RPMI8226 (cell line): ENCODE data around the gene ZNF284.

ENCODE experiments used
- DNase-seq: peaks from one replicate; pipeline ENCODE4 v3.0.0-alpha.2; 2015

Gene ZNF284

DNA sequence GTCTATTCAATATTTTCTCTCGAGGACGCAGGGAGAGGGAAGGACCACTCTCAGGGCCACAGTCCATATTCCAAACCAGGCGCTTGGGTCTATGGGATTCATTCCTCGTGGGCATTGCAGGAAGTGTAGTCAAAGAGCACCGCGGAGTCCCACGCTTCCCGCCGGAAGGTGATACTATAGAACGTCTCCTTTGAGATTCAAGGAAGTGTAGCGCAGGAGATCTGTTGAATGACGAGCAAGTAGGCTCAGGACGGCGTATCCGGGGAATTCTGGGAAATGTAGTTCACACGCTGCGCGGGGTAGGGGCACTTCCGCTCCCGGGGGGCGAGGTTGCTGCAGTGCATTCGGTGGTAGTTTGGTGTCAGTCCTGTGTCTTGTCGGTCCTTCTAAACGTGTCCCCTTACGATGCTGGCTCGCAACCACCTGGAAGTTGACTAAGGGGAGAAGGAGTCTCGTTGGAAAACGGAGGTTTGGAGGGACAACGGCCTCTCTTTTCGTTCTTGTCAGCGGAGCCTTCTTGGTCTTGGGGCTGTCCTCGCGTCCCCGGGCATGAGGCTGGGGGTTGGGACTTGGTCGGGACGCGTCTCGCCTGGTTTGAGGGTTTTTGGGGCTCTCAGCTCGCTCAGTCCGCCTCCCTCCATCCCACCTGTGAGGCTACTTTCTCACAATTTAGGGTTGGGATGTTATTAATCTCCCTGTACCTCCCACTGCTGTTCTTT, at the start of gene ZNF284:
TSS of gene ZNF284 (plus strand) at position 336 of the 719 bp plus-strand sequence. CDS start 4,231 bp downstream, outside the sequence.
- DNase-seq, result peak; percentile 78

DNA sequence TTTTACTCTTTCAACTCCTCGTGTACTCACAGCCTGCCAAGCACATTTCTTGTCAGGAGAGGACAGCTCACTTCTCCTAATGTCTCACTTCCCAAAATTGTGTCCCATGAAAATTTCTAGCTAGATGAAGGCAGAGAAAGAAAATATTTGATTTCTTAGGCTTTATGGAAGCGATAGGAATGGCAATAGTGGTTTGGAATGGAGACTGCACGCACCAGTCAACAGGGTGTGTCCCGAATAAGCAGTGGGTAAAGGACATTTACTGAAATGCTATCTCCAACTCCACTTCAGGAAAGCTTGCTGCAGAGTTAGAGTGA, 47.1 kb upstream of the ZNF284 start:
- no peak for DNase-seq

DNA sequence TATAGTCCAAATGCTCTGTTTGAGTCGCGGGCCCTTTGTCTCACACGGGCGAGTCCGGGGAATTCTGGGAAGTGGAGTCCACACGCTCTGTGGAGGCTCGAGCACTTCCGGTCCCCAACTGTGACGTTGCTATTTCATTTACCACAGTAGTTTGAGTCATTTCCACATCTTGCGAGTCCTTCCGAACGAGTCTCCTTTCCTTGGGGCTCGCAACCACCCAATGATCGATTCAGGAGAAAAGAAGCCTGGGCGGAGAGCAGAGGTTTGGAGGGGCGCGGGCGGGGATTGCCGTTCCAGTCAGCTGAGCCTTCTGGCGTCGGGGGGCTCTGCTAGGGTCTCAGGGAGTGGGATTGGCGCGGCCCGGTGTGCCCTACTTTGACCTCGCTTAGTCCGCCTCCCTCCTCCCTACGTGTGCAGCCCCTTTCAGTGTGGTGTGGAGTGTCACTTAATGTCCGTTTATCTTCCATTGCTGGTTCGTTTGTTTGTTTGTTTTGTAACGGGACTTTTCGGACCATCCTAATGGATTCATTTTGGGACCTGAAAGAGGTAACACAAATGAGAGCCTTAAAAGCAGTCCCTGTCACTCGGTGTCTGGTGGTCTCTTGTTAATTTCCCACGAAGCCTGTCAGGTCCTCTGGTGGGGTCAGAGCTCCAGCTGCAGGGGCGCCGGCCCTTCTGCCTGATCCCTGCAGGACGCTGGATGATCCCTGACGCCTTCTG, 46.6 kb upstream of the ZNF284 start, which contains the start of gene ZNF222:
TSS of gene ZNF222 (plus strand) at position 163 of the 720 bp plus-strand sequence. CDS start at position 221, 58 bp downstream.
- peak; percentile 83 for DNase-seq

DNA sequence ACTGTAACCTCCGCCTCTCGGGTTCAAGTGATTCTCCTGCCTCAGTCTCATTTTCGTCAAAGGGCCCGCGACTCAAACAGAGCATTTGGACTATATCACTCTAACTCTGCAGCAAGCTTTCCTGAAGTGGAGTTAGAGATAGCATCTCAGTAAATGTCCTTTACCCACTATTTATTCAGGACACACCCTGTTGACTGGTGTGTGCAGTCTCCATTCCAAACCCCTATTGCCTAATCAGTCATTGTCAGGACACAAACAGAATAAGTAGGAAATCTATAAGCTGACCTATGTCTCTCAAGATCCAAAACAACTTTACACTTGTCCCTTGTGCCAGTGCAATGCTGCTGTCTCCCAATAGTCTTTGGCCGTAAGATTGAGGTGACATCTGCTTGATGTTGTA, 45.3 kb upstream of the ZNF284 start:
- DNase-seq, result no peak

DNA sequence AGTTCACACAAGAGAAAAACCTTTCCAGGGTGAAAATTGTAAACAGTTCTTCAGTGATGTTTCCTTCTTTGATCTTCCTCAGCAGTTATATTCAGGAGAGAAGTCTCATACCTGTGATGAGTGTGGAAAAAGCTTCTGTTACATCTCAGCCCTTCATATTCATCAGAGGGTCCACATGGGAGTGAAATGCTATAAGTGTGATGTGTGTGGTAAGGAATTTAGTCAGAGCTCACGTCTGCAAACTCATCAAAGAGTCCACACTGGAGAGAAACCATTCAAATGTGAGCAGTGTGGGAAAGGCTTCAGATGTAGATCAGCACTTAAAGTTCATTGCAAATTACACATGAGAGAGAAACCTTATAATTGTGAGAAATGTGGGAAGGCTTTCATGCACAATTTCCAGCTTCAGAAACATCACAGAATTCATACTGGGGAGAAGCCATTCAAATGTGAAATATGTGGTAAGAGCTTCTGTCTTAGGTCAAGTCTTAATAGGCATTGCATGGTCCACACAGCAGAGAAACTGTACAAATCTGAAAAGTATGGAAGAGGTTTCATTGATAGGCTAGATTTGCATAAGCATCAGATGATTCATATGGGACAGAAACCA, 39.9 kb upstream of the ZNF284 start:
- no peak for DNase-seq

DNA sequence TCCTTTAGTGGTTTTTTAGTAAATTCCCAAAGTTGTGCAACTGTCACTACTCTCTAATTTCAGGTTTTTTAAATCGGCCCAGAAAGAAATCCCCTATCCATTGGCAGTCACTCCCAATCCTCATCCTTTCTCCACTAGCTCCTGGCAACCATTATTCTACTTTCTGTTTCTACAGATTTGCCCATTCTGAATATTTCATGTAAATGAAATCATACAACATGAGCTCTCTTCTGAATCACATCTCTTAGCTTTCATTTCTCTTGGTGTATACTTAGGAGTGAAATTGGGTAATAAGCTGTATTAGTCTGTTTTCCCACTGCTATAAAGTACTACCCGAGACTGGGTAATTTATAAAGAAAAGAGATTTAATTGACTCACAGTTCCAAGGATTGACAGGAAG, 29.8 kb upstream of the ZNF284 start:
- no peak for DNase-seq

DNA sequence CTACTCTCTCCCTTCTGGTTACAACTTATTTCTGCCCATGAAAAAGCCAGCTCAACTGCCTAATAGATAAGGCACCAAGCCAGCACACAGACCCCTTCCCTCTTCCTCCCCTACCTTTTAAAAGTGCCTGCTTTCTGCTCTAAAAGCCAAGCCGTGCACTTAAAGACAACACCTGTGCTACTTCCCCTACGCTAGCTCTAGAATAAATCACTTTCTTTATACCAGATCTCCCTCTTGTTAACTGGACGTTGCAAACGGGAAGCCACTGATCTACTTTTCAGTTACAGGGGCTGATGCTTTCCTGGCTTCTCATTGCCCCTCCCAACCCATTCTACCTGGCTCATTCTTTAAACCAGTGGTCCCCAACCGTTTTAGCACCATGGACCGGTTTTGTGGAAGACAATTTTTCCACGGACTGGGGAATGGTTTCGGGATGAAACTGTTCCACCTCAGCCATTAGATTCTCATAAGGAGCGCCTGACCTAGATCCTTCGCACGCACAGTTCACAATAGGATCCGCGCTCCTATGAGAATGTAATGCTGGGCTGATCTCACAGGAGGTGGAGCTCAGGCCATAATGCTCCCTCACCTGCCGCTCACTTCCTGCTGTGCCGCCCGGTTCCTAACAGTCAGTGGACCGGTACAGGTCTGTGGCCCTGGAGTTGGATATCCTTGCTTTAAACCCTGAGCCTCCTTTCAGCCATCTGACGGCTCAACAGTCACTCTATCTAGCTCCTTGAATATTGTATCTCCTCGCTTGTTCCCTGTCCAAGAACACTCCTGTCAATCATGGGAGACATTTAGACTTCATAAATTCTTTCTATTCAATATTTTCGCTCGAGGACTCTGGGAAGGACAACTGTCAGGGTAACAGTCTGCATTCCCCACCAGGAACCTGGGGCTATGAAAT, 21.0 kb upstream of the ZNF284 start:
- DNase-seq, result no peak

DNA sequence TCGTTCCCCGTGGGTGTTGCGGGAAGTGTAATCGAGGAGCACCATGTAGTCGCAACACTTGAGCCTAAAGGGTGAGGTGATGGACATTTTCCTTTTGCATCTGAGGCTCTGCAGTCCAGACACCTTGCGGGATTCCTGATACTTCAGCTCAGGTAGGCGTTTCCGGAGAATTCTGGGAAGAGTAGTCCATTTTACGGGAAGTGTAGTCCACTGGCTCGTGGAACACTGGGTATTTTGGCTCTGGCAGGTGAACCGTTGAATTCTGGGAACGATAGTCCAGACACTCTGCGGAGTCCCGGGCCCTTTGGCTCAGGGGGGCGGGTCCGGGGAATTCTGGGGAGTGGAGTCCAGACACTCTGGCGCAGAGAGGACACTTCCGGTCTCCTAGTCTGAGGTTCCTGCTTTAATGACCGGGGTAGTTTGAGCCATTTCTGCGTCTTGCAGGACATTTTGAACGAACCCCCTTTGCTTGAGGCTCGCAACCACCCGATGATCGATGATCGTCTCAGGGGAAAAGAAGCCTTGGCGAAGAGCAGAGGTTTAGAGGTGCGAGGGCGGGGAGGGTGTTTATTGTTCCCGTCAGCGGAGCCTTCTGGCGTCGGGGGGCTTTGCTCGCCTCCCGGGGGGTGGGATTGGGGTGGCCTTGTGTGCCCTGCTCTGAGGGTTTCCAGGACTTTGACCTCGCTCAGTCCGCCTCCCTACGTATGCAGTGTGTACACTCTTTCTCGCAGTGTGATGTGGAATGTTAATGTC, 20.1 kb upstream of the ZNF284 start, which contains the start of gene ZNF223:
TSS of gene ZNF223 (plus strand) at position 387 of the 753 bp plus-strand sequence. CDS start 3,141 bp downstream, outside the sequence.
- DNase-seq, result peak; percentile 72

DNA sequence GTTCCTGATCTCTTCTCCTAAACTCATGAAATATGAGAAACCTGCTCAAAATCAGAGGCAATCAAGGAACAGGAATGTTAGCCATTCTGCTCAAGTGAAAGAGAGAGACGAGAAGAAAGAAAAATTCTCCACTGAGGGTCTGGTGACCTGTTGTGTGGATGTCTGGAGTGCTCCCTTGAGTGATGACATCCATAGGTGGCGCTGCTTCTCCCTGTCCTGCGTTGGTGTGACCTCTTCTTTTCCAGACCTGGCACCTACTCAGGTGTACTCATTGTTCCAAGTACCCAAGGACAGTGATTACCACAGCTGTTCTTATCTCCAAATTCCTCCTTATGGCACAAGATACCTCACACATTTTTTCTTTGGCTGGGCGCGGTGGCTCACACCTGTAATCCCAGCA, 16.1 kb upstream of the ZNF284 start:
- DNase-seq, result no peak

DNA sequence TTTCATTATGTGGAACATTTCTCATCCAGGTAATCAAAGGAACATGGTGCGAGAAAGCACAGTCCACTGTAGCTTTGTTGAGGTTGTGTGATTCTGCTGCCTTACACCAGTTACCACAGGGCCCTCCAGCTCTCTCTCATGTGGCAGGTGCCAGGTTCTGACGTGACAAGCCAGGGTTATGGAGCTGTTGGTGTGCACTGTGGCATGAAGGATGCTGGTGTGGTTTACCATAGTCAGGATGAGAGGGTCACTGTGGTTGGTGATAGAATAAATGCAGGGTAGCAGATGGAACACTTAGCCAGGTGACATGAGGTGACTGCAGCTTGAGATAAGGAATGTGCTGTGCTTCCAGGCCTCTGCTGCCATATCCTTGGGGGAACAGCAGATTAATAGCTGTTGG, 12.7 kb upstream of the ZNF284 start:
- DNase-seq, result no peak

DNA sequence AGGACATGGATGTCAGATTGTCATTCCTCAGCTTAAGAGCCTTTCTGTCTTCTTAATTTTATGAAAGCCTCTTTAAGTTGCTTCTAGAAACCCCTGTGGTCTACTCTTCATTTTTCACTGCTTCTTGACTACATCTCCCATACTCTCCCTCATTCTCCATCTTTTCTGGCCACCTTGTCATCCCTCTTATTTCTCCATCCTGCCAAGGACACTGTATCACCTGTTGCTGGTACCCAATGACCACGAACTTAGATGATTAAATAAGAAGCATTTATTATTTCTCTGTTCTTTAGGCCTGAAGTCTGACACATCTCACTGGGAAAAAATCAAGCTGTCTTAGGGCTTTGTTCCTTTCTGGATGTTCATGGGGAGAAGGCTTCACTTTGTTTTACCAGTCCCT, 10.9 kb upstream of the ZNF284 start:
- DNase-seq, result no peak

DNA sequence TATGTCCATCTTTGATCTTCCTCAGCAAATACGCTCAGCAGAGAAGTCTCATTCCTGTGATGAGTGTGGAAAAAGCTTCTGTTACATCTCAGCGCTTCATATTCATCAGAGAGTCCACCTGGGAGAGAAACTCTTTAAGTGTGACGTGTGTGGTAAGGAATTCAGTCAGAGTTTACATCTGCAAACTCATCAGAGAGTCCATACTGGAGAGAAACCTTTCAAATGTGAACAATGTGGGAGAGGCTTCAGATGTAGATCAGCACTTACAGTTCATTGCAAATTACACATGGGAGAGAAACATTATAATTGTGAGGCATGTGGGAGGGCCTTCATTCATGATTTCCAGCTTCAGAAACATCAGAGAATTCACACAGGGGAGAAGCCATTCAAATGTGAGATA, 5.7 kb upstream of the ZNF284 start:
- DNase-seq, result no peak

DNA sequence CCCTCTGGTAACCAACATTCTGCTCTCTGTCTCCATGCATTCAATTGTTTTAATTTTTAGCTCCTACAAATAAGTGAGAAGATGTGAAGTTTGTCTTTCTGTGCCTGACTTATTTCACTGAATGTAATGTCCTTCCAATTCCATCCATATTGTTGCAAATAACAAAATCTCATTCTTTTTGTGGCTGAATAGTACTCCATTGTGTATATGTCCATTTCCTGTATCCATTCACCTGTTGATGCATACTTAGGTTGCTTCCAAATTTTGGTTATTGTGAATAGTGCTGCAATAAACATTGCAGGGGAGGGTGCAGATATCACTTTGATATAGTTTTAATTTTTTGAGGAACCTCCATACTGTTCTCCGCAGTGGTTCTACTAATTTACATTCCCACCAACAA, 2.5 kb upstream of the ZNF284 start:
- no peak for DNase-seq

DNA sequence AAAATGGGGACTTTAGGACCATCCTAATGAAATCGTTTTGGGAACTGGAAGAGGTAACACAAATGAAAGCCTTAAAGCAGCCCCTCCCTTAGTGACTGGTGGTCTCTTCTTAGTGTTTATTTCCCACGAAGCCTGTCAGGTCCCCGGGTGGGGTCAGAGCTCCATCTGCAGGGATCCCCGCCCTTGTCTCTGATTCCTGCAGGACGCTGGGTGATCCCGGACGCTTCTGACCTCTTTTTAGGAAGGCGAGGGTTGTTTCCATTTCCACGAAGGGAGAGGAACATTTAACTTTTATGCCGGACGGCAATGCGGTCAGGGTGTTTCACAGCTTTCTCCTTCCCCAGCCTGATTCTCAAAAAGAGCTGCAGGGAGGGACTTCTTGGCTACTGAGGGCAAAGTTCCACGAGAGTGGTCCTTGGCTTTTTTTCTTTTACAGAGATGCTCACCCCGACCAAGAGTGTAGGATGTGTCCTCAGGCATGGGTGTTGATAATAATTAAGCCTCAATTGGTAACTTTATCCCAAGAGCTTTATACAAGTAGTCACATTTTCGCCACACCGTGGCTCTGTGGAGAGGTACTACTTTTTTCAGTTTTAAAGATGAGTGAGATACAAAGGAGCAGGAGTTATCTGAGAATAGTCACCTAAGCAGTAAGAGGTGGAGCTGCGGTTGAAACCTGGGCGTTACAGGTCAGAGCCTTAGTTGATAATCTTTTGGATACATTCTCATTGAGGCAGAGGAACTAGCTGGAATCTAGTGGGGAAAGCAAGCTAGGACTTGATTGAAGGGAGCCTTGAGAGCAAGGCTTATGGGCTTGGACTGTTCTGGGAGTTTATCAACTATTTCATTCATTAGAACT, 813 bp downstream of the ZNF284 start:
- DNase-seq, result no peak

DNA sequence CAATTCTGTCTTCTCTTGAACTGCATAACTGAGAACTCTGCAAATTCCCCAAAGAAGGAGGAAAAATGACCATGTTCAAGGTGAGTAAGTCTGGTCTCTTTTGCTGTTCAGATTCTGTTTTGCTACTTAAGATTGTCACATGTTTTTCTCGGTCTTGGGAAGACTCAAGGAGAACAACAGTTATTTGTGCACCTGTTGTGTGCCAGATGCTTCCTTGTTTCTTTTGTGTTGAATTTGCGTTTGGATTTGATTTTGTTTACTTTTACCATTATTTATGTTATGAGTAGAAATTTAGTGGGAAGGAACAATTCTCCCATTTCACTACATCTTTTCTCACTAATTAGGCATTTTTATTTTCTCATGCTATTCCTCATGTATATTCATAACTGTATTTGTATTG, 4.4 kb downstream of the ZNF284 start:
- DNase-seq, result no peak

DNA sequence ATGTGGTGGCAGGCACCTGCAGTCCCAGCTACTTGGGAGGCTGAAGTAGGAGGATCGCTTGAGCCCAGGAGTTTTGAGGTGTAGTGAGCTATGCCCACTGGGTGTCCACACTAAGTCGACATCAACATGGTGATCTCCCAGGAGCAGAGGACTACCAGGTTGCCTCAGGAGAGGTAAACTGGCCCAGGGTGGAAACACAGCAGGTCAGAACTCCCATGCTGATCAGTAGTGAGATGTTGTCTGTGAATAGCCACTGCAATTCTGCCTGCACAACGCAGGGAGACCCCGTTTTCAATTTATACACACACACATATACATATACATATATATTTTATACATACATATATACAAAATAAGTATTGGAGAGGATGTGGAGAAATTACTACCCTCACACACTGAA, 20.1 kb downstream of the ZNF284 start:
- DNase-seq, result no peak

DNA sequence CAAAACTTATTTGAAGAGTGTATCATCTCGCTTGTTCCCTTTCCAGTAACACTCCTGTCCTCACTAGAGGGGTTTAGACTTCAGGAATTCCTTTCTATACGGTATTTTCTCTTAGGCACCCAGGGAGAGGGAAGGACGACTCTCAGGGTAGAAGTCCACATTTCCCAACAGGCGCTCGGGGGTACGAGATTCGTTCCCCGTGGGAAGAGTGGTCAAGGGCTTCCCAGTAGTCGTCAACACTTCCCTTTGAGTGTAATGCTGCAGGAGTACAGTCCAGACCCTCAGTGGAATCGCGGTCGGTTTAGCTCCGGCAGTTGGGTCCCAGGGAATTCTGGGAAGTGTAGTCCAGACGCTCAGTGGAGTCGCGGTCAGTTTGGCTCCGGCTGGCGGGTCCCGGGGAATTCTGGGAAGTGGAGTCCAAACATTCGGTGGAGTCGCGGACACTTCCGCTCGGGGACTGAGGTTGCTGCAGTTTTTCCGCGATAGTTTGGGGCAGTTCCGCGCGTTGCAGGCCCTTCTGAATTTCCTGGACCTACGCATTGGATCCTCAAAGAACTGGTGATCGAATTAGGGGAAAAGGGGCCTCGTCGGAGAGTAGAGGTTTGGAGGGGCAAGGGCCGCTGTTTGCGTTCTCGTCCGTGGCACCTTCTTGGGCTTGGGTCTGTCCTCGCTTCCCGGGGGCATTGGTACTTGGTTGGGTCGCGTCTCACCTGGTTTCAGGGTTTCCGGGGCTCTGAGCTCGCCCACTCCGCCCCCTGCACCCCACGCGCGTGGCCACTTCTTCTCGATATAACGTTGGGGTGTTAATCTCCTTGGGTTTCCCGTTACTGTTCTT, 22.2 kb downstream of the ZNF284 start, which contains the start of gene ZNF224:
TSS of gene ZNF224 (plus strand) at position 431 of the 835 bp plus-strand sequence. CDS start 3,513 bp downstream, outside the sequence.
- DNase-seq, result peak; percentile 89

DNA sequence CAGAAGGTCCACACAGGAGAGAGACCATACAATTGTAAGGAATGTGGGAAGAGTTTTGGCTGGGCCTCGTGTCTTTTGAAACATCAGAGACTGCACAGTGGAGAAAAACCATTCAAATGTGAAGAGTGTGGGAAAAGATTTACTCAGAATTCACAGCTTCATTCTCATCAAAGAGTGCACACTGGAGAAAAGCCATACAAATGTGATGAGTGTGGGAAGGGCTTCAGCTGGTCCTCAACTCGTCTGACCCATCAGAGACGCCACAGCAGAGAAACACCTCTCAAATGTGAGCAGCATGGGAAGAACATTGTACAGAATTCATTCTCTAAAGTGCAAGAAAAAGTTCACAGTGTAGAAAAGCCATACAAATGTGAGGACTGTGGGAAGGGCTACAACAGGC, 35.8 kb downstream of the ZNF284 start:
- DNase-seq, result no peak

DNA sequence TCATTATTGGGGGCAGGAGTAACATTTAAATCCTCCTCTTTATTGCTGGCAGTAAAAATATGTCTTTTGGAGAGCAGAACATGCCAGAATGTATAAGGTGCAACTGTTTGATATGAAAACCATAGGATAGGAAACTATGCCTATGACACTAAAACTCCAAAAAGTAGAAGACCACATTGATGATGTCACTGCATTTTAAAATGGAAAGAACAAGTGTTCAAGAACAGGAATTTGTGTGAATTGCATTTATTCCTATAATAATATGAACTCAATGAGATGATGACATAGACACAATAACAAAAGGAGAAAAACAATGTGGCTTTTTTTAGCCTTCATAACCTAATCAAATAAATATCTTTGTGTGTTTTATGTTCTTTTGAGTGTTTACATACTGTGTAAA, 37.5 kb downstream of the ZNF284 start:
- no peak for DNase-seq

DNA sequence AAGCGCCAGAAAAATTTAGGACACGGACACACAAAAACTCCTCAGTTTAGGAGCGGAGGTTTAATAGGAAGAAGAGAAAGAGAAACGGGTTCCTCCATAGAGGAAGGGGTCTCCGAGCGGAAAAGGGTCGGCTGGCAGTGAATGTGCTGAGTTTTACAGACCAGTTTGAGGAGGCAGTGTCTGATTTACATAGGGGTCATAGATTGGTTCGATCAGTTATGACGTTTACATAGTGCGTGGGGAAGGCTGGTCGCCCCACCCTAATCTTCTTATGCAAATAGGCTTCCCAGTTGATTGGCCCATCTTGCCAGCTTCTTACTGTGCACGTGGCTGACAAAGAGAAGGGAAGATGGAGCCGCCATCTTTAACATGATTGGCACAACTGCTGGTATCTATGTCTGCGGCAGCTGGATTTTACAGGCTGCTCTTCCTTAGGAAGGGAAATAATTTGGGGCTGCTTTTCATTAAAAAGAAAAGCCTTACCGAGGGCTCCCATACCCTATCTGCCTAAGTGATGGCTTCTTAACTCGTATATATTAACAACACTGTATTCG, 40.0 kb downstream of the ZNF284 start:
- no peak for DNase-seq
